Right cardiac atrium (tissue), 5 donors: ENCODE results near the gene MIA. TPM values are rescaled to one million over a fixed set of nuclear protein-coding genes. Genes with fewer than 3 reads are reported as not detected.
A peak's percentile ranks its signal among the peaks of the same experiment; 100 is the strongest.
"Not testable (repeated sequence)": the region's sequence is repeated elsewhere in the genome, so short reads cannot be mapped to it uniquely, and the experiment has no call there.

ENCODE experiments used
- ATAC-seq, 2 donors: fragments of 200-7000 bp; cut with Tn5 transposase; one replicate each; pipeline versions ENCODE4 v1.8.0 to v1.9.1; 2020; ENCODE audit warnings: moderate library complexity in 2 of 2, mild to moderate bottlenecking in 1 of 2
- DNase-seq, 3 donors: peaks; one replicate each; pipeline ENCODE4 v3.0.0-alpha.2; 2020
- H3K27ac ChIP-seq: one replicate; pipeline ENCODE4 v1.5.1; 2013; ENCODE audit warnings: mild to moderate bottlenecking, low read length, control low read depth, moderate library complexity
- H3K27me3 ChIP-seq: one replicate; pipeline ENCODE4 v1.6.1; 2013; ENCODE audit not compliant: control insufficient read depth, insufficient read depth
- H3K4me1 ChIP-seq: one replicate; pipeline ENCODE4 v1.6.1; 2013; ENCODE audit warnings: low read length; ENCODE audit not compliant: control insufficient read depth, insufficient read depth
- H3K4me3 ChIP-seq: one replicate; pipeline ENCODE4 v1.5.1; 2013; ENCODE audit warnings: low read length, control low read depth
- H3K9me3 ChIP-seq: one replicate; pipeline ENCODE4 v1.6.1; 2013; ENCODE audit warnings: low read length; ENCODE audit not compliant: control insufficient read depth
- WGBS: extraction: QIAGEN DNeasy Blood & Tissue Kit; methylation state at CpG from one replicate; pipeline ENCODE4 v1.1.7; 2013; 5-methylcytosine and 5-hydroxymethylcytosine counted together
- intact Hi-C, 4 donors: fragments of 100-400 bp; cut with DNase I; formaldehyde crosslinking; loops; one replicate each; pipeline versions ENCODE4 v1.11.0 to v1.14.0; 2022 to 2023
- long read RNA-seq, 4 donors: library from polyadenylated mRNA; unstranded; transcript quantifications; one replicate each; pipeline ENCODE4 v2.0.0, GENCODE V29; 2020 to 2021
- polyA plus RNA-seq: library from polyadenylated mRNA; stranded (reverse); fragments of 200-250 nt; gene quantifications from one replicate; pipeline ENCODE4 v1.2.3, GENCODE V29; 2013
- total RNA-seq, 4 donors: library from RNA; stranded (reverse); fragmentation: NEBNext Ultra II Directional; extraction: Animal tissue kit (Norgen Biotek cat#: 25700); gene quantifications; one replicate each; pipeline ENCODE4 v1.2.1, GENCODE V29; 2021
- donor health status: healthy with polysubstance abuse.
- donor health status: DM: no; HTN: yes; CAD: no.
- donor health status: DM: no; HTN: no; CAD: no.
- donor health status: DM: no; HTN: yes; CAD: no; lungs with severe emphysema.
- donor health status: DM: yes; HTN: yes; CAD: no.

MIA gene
- 1 to 10 TPM in 3 of 4 donors, under 1 TPM in 1; 0.71 to 3.1 (median 1.5) TPM for total RNA-seq
- polyA plus RNA-seq = 3.7 TPM
- long read RNA-seq, donor 1, partial matches to known transcripts = 0 of 1 reads
- long read RNA-seq, donor 1, other reads (novel, unspliced or antisense) = 0 of 1 reads
- long read RNA-seq, donor 2, partial matches to known transcripts = 0 of 1 reads
- long read RNA-seq, donor 2, other reads (novel, unspliced or antisense) = 0 of 1 reads
- long read RNA-seq, donor 3 = 0 reads
- long read RNA-seq, donor 4 = 0 reads

DNA sequence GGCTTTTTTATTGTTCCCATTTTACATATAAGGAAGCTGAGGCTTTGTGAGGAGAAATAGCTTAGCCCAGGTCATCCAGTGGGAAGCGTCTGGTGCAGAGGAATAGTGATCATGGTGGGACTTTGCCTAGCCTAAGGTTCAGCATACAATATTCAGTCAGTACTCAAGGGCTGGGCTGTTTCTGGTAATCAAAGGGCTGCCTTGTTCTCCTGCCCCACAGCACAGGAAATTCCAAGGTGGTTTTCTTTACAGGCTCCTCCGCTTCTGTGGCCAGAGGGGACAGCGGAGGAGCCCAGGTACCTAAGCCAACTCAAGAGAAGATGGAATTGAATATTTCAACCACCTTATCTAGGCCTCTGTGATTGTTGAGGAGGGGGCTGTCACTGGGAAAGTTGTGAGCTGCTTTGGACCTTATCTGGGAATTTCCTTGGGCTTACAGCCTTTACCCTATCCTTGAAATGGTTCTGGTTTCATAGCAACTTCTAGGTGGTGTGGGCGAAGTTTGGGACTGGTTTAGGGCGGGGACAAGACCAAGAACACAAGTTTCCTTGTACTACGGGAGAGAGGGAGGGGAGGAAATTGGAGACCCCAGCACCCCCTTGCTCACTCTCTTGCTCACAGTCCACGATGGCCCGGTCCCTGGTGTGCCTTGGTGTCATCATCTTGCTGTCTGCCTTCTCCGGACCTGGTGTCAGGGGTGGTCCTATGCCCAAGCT, at the start of gene MIA:
TSS of gene MIA (plus strand) at position 606 of the 716 bp plus-strand sequence. CDS start at position 628, 22 bp downstream.
- no peak for DNase-seq
- no peaks in the 10 kb centered on the region for H3K9me3 ChIP-seq
- no peak within 1 kb of the TSS for H3K27ac ChIP-seq
- H3K4me1 ChIP-seq = peaks cover 4% of the 10 kb centered on the region
- intact Hi-C loops = no loop called here
- no peak within 1 kb of the TSS for H3K4me3 ChIP-seq
- 83% methylated on average over 9 of the region's 9 CpGs for WGBS
- H3K27me3 ChIP-seq = no peaks in the 10 kb centered on the region
- no peak for ATAC-seq

DNA sequence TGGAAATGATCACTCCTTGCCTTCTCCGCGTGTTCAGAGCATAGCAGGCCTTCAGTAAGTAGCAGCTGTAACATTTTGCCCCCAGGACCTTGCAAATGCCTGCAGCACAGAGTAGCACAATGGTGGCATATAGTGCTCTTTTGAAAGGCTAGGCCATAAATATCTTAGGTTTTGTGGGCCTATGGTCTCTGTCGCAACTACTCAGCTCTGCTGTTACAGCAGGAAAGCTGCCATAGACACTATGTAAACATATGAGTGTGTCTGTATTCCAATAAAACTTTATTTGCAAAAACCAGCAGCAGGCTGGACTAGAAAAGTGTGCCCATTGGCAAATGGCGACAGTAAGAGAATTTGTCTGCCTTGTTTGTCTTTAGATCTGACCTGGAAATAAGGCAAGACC, 49.0 kb upstream of the MIA start:
- no peaks in the 10 kb centered on the region for H3K9me3 ChIP-seq
- H3K27me3 ChIP-seq = no peaks in the 10 kb centered on the region
- WGBS = 97% methylated on average over 4 of the region's 4 CpGs
- no peak overlapping the region for H3K4me3 ChIP-seq
- H3K27ac ChIP-seq = no peak overlapping the region
- DNase-seq = no peak
- peaks cover 11% of the 10 kb centered on the region for H3K4me1 ChIP-seq
- intact Hi-C loops = no loop called here
- no peak for ATAC-seq

- intact Hi-C loops, H3K4me1 ChIP-seq, H3K27me3 ChIP-seq, H3K4me3 ChIP-seq, DNase-seq, ATAC-seq, H3K9me3 ChIP-seq, H3K27ac ChIP-seq: not testable (repeated sequence)
- WGBS = 90% methylated on average over 5 of the region's 5 CpGs
Measured at GRCh38 chr19:40730065-40730464, 45.3 kb upstream of the MIA start.

GRCh38 chr19:40732304-40732703, 43.0 kb upstream of the MIA start:
- 95% methylated on average over 16 of the region's 16 CpGs for WGBS

DNA sequence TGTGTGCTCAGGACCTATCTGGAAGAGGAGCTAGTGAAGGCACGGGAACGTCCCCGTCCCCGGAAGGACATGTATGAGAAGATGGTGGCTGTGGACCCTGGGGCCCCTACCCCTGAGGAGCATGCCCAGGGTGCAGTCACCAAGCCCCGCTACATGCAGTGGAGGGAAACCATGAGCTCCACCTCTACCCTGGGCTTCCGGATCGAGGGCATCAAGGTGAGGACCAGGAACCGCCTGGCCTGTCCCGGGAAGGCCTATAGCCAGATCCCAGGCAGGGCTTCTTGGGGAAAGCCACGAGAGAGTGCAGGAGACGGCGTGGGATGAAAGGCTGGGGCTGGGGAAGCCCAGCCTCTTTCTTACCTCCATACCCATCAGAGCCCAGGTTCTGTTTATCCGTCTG, 42.2 kb upstream of the MIA start:
- 92% methylated on average over 13 of the region's 13 CpGs for WGBS
- Histone ChIP-seq H3K4me3 (no peak overlapping the region), H3K4me1 (no peaks in the 10 kb centered on the region), H3K27me3 (no peaks in the 10 kb centered on the region), H3K9me3 (no peaks in the 10 kb centered on the region), H3K27ac (no peak overlapping the region)
- ATAC-seq (no peak), DNase-seq (peak in 1 of 3 donors; percentile 31)
- intact Hi-C loops = no loop called here

More at GRCh38 chr19:40732304-40732703, 43.0 kb upstream of the MIA start:
- ATAC-seq, H3K27me3 ChIP-seq, H3K4me3 ChIP-seq, H3K4me1 ChIP-seq, H3K27ac ChIP-seq, DNase-seq, intact Hi-C loops, H3K9me3 ChIP-seq: not testable (repeated sequence)

DNA sequence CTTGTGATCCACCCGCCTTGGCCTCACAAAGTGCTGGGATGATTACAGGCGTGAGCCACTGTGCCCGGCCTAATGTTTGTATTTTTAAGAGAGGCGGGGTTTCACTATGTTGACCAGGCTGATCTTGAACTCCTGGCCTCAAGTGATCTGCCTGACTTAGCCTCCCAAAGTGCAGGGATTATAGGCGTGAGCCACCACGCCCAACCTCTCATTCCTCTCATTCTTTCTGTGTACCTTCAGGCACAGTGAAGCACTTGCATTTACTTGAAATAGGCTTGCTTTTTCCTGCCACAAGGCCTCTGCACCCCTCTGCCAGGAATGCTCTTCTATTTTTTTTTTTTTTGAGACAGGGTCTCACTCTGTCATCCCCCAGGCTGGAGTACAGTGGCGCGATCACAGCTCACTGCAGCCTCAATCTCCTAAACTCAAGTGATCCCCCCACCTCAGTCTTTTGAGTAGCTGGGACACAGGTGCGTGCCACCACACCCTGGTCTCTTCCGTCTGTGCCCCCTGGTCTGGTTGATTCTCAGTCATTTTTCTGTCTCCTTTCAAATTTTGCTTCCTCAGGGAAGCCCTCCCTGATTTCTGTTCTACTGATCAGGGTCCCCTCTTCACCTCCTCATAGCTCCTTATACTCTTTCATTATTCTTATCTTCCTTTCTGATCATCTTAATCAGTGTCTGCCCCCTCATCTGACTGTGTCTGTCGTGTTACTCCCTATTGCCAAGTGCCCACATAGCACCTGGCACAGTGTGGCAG, 40.1 kb upstream of the MIA start:
- Histone ChIP-seq H3K4me3 (no peak overlapping the region), H3K27ac (no peak overlapping the region), H3K9me3 (no peaks in the 10 kb centered on the region), H3K4me1 (no peaks in the 10 kb centered on the region), H3K27me3 (no peaks in the 10 kb centered on the region)
- DNase-seq (peak in 1 of 3 donors; percentile 10), ATAC-seq (no peak)
- intact Hi-C loops = no loop called here
- 94% methylated on average over 11 of the region's 11 CpGs for WGBS

GRCh38 chr19:40736661-40737060, 38.7 kb upstream of the MIA start:
- WGBS = 91% methylated on average over 9 of the region's 9 CpGs

DNA sequence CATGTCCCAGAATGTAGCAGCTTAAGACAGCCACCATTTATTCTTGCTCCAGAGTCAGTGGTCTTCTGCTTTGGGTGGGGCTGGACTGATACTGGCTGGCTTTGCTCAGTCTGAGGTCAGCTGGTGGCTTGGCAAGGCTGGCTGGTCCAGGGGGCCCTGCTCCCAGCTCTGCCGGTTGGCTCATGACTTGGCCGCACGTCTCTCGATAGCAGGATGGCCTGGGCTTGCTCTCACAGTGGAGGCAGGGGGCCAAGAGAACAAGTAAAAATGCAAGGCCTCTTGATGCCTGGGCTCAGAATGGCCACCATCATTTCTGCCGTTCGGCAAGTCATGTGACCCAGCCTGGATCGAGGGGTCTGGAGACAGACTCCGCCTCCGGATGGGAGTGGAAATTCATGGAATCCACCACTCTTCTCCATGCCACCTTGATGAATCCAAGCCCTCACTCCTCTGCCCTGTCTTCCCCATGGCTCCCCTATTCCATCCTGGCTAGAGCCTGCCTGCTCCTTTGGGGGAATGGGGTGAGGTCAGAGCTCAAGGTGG, 38.1 kb upstream of the MIA start:
- 74% methylated on average over 9 of the region's 9 CpGs for WGBS
- no peak for ATAC-seq
- Histone ChIP-seq H3K9me3 (no peaks in the 10 kb centered on the region), H3K4me1 (no peaks in the 10 kb centered on the region), H3K27ac (no peak overlapping the region), H3K27me3 (no peaks in the 10 kb centered on the region), H3K4me3 (no peak overlapping the region)
- intact Hi-C loops = no loop called here
- peak in 2 of 3 donors; percentile 48 to 69 for DNase-seq

More at GRCh38 chr19:40736661-40737060, 38.7 kb upstream of the MIA start:
- no peaks in the 10 kb centered on the region for H3K27me3 ChIP-seq
- no peaks in the 10 kb centered on the region for H3K9me3 ChIP-seq
- intact Hi-C loops = no loop called here
- ATAC-seq (no peak), DNase-seq (peak in 1 of 3 donors; percentile 28)
- H3K27ac ChIP-seq = no peak overlapping the region
- no peak overlapping the region for H3K4me3 ChIP-seq
- no peaks in the 10 kb centered on the region for H3K4me1 ChIP-seq

DNA sequence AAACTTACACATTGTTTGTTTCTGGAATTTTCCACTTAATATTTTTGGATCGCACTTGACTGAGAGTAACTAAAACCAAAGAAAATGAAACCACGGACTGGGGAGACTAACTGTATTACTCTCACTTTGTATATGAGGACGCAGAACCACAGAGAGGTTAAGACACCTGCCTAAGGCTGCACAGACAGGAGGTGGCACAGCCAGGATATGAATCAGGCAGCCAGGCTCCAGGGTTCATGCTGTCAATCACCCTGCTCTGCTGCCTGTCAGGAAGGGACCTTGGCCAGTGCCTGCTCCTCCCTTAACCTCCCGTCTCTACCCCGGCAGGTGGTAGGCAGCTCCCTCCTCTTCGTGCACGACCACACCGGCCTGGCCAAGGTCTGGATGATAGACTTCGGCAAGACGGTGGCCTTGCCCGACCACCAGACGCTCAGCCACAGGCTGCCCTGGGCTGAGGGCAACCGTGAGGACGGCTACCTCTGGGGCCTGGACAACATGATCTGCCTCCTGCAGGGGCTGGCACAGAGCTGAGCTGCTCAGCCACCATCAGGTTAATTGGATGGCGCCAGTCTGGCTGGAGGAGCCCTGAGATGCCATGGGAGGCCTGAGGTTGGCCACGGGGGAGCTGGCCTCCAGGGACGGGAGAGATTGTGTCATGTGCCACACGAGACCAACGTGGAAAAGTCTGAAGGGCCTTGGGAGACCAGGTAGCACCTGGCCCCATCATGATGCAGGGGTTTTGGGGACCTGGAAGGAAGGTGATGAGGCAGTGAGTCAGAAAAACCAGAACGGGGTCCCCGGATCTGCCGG, 36.1 kb upstream of the MIA start:
- H3K4me1 ChIP-seq = no peaks in the 10 kb centered on the region
- no peak overlapping the region for H3K27ac ChIP-seq
- H3K4me3 ChIP-seq = no peak overlapping the region
- ATAC-seq (no peak), DNase-seq (peak in 2 of 3 donors; percentile 38 to 52)
- no peaks in the 10 kb centered on the region for H3K9me3 ChIP-seq
- intact Hi-C loops = no loop called here
- 84% methylated on average over 22 of the region's 22 CpGs for WGBS
- no peaks in the 10 kb centered on the region for H3K27me3 ChIP-seq

DNA sequence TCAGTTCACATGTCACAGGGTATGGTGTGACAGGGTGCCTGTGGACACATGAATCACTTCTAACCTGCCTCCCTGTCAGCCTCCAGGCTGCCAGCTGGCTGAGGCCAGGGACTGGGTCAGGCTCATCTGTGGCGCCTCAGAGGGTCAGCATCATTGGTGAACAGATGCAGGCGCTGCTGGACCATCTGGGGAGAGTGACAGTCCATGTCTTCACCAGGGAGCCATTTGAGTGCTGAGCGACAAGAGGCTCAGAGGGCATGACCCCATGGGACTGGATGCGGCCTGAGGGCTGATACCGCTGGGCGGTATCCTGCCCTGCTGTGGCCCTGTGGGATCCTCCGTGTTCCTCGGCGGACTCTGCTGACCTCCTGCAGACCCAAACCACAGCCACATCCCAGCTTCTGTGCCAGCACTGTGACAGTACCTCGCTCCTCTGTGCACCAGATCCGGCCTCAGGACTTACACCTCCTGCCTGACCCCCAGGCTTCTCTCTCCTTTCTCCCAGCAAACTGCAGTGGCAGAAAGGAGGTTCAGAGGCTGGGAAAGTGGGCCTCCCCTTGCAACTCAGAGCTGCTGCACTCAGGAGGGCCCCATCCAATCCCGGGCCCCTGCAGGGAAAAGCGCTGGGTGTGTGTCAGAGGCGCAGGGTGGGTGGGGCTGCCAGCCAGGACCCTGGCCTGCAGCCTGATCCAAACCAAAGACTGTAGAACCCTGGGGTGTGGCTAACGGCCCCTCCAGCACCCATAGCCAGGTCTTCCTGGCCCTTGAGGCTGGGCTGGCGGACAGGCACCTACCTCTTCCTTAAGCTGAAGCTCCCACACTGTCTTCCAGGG, 35.2 kb upstream of the MIA start:
- 64% methylated on average over 16 of the region's 16 CpGs for WGBS
- no peaks in the 10 kb centered on the region for H3K27me3 ChIP-seq
- no peak overlapping the region for H3K4me3 ChIP-seq
- DNase-seq (peak in 2 of 3 donors; percentile 60 to 72), ATAC-seq (peak; percentile 9 to 25)
- intact Hi-C loops = no loop called here
- H3K27ac ChIP-seq = peak overlapping the region; percentile 14
- H3K9me3 ChIP-seq = no peaks in the 10 kb centered on the region
- no peaks in the 10 kb centered on the region for H3K4me1 ChIP-seq
